HCT116 (cell line): ENCODE results near the gene YWHAQ. TPM values are rescaled to one million over a fixed set of nuclear protein-coding genes. Genes with fewer than 3 reads are reported as not detected.

Source experiments
- ATAC-seq: fragments of 200-7000 bp; cut with Tn5 transposase; 2 replicates; pipeline ENCODE4 v1.9.1; 2020; ENCODE audit warnings: mild to moderate bottlenecking, moderate library complexity
- BruUV-seq: library from RNA; stranded (reverse); fragments of 400-500 nt; replicated peaks from 2 replicates; lab custom pipeline; 2021; lab: Mats Ljungman, UMichigan
- CTCF ChIA-PET: fragments of 300-600 bp; sonication (Branson Sonifier 250); formaldehyde crosslinking; loops from one replicate; lab custom pipeline; 2021; ENCODE audit warnings: antibody characterized with exemption; lab: Charles Lee
- POLR2A ChIA-PET: fragments of 300-600, 350-600 bp; sonication (Branson Sonifier 250); formaldehyde crosslinking; loops from one replicate; lab custom pipeline; 2021; ENCODE audit warnings: antibody characterized with exemption; lab: Charles Lee
- RAD21 ChIA-PET, 2 experiments: fragments of 300-600 bp; sonication (Branson Sonifier 250); formaldehyde crosslinking; loops; one replicate each; lab custom pipeline; 2023; ENCODE audit warnings: low total read pairs in 2 of 2; ENCODE audit not compliant: uncharacterized antibody in 2 of 2, unreplicated experiment in 2 of 2, low non-redundant PET in 1 of 2; lab: Charles Lee
- DNase-seq: peaks from one replicate; pipeline ENCODE4 v3.0.0-alpha.2; 2010; ENCODE audit warnings: low read depth, low spot score
- H2AFZ ChIP-seq: fragments of 200-600 bp; shearing (Covaris generic), sonication (generic); 2 replicates; pipeline ENCODE4 v1.6.1; 2017; ENCODE audit warnings: low read depth, mixed run types, mixed read lengths, antibody characterized with exemption, low read length; ENCODE audit not compliant: poor library complexity, severe bottlenecking
- H3K27ac ChIP-seq: 2 replicates; pipeline ENCODE4 v1.5.1; 2012; ENCODE audit warnings: low read depth, low read length
- H3K27me3 ChIP-seq: fragments of 200-600 bp; sonication (generic); 2 replicates; pipeline ENCODE4 v1.6.1; 2016; ENCODE audit warnings: mixed run types, low read length, mixed read lengths; ENCODE audit not compliant: insufficient read depth
- H3K36me3 ChIP-seq, 2 experiments: fragments of 200-500 bp in 1 of 2; fragments of 200-600 bp in 1 of 2; sonication (Bioruptor generic) in 1 of 2; sonication (generic) in 1 of 2; 2 replicates each; pipeline versions ENCODE4 v1.5.1 to v1.6.1; 2014 to 2016; ENCODE audit warnings: low read length in 2 of 2, inconsistent platforms in 1 of 2, mixed read lengths in 1 of 2, mixed run types in 1 of 2; ENCODE audit not compliant: insufficient read depth in 2 of 2, control insufficient read depth in 1 of 2
- H3K4me1 ChIP-seq, 2 experiments: fragments of 200-600 bp in 1 of 2; sonication (generic) in 1 of 2; 2 replicates each; pipeline versions ENCODE4 v1.5.1 to v1.6.1; 2012 to 2017; ENCODE audit warnings: low read length in 2 of 2, inconsistent platforms in 1 of 2, mild to moderate bottlenecking in 1 of 2, mixed read lengths in 1 of 2, mixed run types in 1 of 2, moderate library complexity in 1 of 2; ENCODE audit not compliant: insufficient read depth in 2 of 2, control insufficient read depth in 1 of 2
- H3K4me2 ChIP-seq: fragments of 200-600 bp; sonication (generic); 2 replicates; pipeline ENCODE4 v1.6.1; 2017; ENCODE audit warnings: mixed run types, low read length, mixed read lengths
- H3K4me3 ChIP-seq, 2 experiments: fragments of 200-600 bp in 1 of 2; sonication (generic) in 1 of 2; replicated peaks in 1 of 2; 2 replicates each; pipeline ENCODE4 v1.5.1; 2011 to 2016; ENCODE audit warnings: low read length in 2 of 2, control low read depth in 1 of 2, low read depth in 1 of 2, mild to moderate bottlenecking in 1 of 2, mixed read lengths in 1 of 2, mixed run types in 1 of 2
- H3K79me2 ChIP-seq: fragments of 200-600 bp; sonication (generic); 2 replicates; pipeline ENCODE4 v1.6.1; 2017; ENCODE audit warnings: mild to moderate bottlenecking, mixed run types, low read length, moderate library complexity, mixed read lengths; ENCODE audit not compliant: insufficient read depth
- H3K9ac ChIP-seq: fragments of 200-600 bp; sonication (generic); 2 replicates; pipeline ENCODE4 v1.6.1; 2016; ENCODE audit warnings: low read length, mixed read lengths
- H3K9me2 ChIP-seq: fragments of 200-600 bp; sonication (generic), shearing (Covaris generic); 2 replicates; pipeline ENCODE4 v1.6.1; 2017; ENCODE audit warnings: mixed run types, mild to moderate bottlenecking, moderate library complexity; ENCODE audit not compliant: insufficient read depth
- H3K9me3 ChIP-seq, 2 experiments: fragments of 200-500 bp in 1 of 2; fragments of 200-600 bp in 1 of 2; sonication (Bioruptor generic) in 1 of 2; sonication (generic) in 1 of 2; 2 replicates each; pipeline ENCODE4 v1.6.1; 2014 to 2017; ENCODE audit warnings: low read length in 2 of 2, mixed read lengths in 2 of 2, inconsistent platforms in 1 of 2, low read depth in 1 of 2, mild to moderate bottlenecking in 1 of 2, mixed run types in 1 of 2, moderate library complexity in 1 of 2; ENCODE audit not compliant: control insufficient read depth in 1 of 2, insufficient read depth in 1 of 2
- H4K20me1 ChIP-seq: fragments of 200-600 bp; sonication (generic), shearing (Covaris generic); 2 replicates; pipeline ENCODE4 v1.6.1; 2017; ENCODE audit warnings: mixed run types, mild to moderate bottlenecking, moderate library complexity; ENCODE audit not compliant: insufficient read depth
- ATF3 ChIP-seq: IDR thresholded peaks from 2 replicates; pipeline ENCODE4 v1.6.1; 2012
- CTCF ChIP-seq, 3 experiments: fragments of 200-600 bp in 1 of 3; sonication (generic) in 1 of 3; IDR thresholded peaks in 2 of 3; conservative IDR thresholded peaks in 1 of 3; 2 replicates each; pipeline ENCODE4 v1.5.1; 2012 to 2017; ENCODE audit warnings: low read depth in 2 of 3, low read length in 2 of 3, antibody characterized with exemption in 1 of 3, borderline replicate concordance in 1 of 3, control low read depth in 1 of 3, mild to moderate bottlenecking in 1 of 3, mixed read lengths in 1 of 3, mixed run types in 1 of 3, moderate library complexity in 1 of 3; ENCODE audit not compliant: insufficient read depth in 1 of 3
- EZH2 ChIP-seq: fragments of 200-600 bp; sonication (generic); IDR thresholded peaks from 2 replicates; pipeline ENCODE4 v1.6.1; 2017; ENCODE audit warnings: antibody characterized with exemption, mixed run types
- FOSL1 ChIP-seq: IDR thresholded peaks from 2 replicates; pipeline ENCODE4 v1.6.1; 2012; ENCODE audit warnings: low read depth
- REST ChIP-seq: IDR thresholded peaks from 2 replicates; pipeline ENCODE4 v1.6.1; 2012; ENCODE audit warnings: low read depth
- TCF7L2 ChIP-seq: IDR thresholded peaks from 2 replicates; pipeline ENCODE4 v1.7.0; 2011; ENCODE audit warnings: borderline replicate concordance, inconsistent platforms; ENCODE audit not compliant: insufficient read depth, insufficient read length; ENCODE audit errors: extremely low read depth
- YY1 ChIP-seq: IDR thresholded peaks from 2 replicates; pipeline ENCODE4 v1.6.1; 2011; ENCODE audit warnings: low read length, low read depth, moderate library complexity, mild to moderate bottlenecking; ENCODE audit not compliant: insufficient replicate concordance; ENCODE audit errors: extremely low read depth
- ZBTB33 ChIP-seq: IDR thresholded peaks from 2 replicates; pipeline ENCODE4 v1.6.1; 2011; ENCODE audit warnings: mild to moderate bottlenecking, low read length, moderate library complexity; ENCODE audit not compliant: insufficient replicate concordance; ENCODE audit errors: extremely low read depth
- intact Hi-C: fragments of 100-400 bp; cut with micrococcal nuclease; formaldehyde crosslinking; loops from 2 replicates; pipeline ENCODE4 v1.10.0; 2022
- total RNA-seq: library from RNA; stranded (reverse); gene quantifications from one replicate; pipeline ENCODE4 v1.2.1, GENCODE V29; 2021; ENCODE audit not compliant: unreplicated experiment

Gene YWHAQ
- total RNA-seq, 1 experiment from 2014 or later: 365 TPM

- TF ChIP-seq ZBTB33 (no peak), ATF3 (no peak)
Observed at GRCh38 chr2:9652898-9653479, 22.2 kb upstream of the YWHAQ start (continued).

GRCh38 chr2:9652267-9652666 lies 21.5 kb upstream of the YWHAQ start:
- Histone ChIP-seq H3K9me3 (no peaks in the 10 kb centered on the region), H3K27ac (no peak overlapping the region), H3K36me3 (no peaks in the 10 kb centered on the region), H3K9me2 (no peaks in the 10 kb centered on the region), H4K20me1 (no peaks in the 10 kb centered on the region), H3K4me2 (no peak overlapping the region), H2AFZ (no peak overlapping the region), H3K4me3 (no peak overlapping the region), H3K79me2 (no peaks in the 10 kb centered on the region), H3K4me1 (peaks cover 0 to 14% of the 10 kb centered on the region in 2 experiments; a peak in 1 of 4 replicates), H3K27me3 (peaks cover 3% of the 10 kb centered on the region; the same call in 1 of the 2 replicates), H3K9ac (no peak overlapping the region)
- intact Hi-C loops: no loop called here
- ATAC-seq (no peak), DNase-seq (no peak)
- RAD21 ChIA-PET: no interaction called here
- no TSS peak for BruUV-seq
- POLR2A ChIA-PET: no interaction called here
- TF ChIP-seq REST (no peak), FOSL1 (no peak), CTCF (IDR thresholded peaks at IDR 0.05 in 2 of 3, conservative IDR thresholded peaks at IDR 0.05 in 1 of 3; ENCODE audit: borderline replicate concordance in 1 of 3, insufficient read depth in 1 of 3, low read depth in 2 of 3, low read length in 2 of 3) (no peak), TCF7L2 (no peak), YY1 (no peak), ATF3 (no peak), EZH2 (no peak)
- CTCF ChIA-PET: no interaction called here
